Adrenal gland (tissue), 12 donors: ENCODE data around the gene ELMOD3. TPM values are rescaled to one million over a fixed set of nuclear protein-coding genes. Genes with fewer than 3 reads are reported as not detected.
"Not testable (repeated sequence)": the region's sequence is repeated elsewhere in the genome, so short reads cannot be mapped to it uniquely, and the experiment has no call there.

Source experiments
- DNase-seq, 7 donors: peaks; one replicate each; pipeline ENCODE4 v3.0.0-alpha.2; 2019 to 2020
- H3K27ac ChIP-seq, 5 donors: fragments of 200-600 bp; sonication (generic) in 4 of 5; 1 replicate in 3 of 5; 2 replicates in 2 of 5; pipeline versions ENCODE4 v1.5.1 to v1.8.0; 2016 to 2020; ENCODE audit warnings: mild to moderate bottlenecking in 1 of 5
- H3K27me3 ChIP-seq: fragments of 200-600 bp; 2 replicates; pipeline ENCODE4 v1.8.0; 2021
- H3K36me3 ChIP-seq, 2 donors: fragments of 200-600 bp; replicated peaks in 1 of 2; 1 replicate in 1 of 2; 2 replicates in 1 of 2; pipeline versions ENCODE4 v1.5.1 to v1.8.0; 2018 to 2022
- H3K4me1 ChIP-seq, 2 donors: fragments of 200-600 bp; replicated peaks in 1 of 2; 1 replicate in 1 of 2; 2 replicates in 1 of 2; pipeline versions ENCODE4 v1.5.1 to v1.8.0; 2018 to 2021
- H3K4me3 ChIP-seq, 4 donors: fragments of 200-600 bp; sonication (generic) in 3 of 4; one replicate each; pipeline ENCODE4 v1.5.1; 2016 to 2018
- H3K9me3 ChIP-seq, 3 donors: fragments of 200-600 bp; sonication (generic) in 1 of 3; replicated peaks in 1 of 3; 1 replicate in 2 of 3; 2 replicates in 1 of 3; pipeline versions ENCODE4 v1.5.1 to v1.8.0; 2016 to 2021
- CTCF ChIP-seq, 6 experiments: fragments of 450-650 bp in 4 of 6; fragments of 200-600 bp in 2 of 6; sonication (generic) in 1 of 6; IDR thresholded peaks; 1 replicate in 5 of 6; 2 replicates in 1 of 6; pipeline versions ENCODE4 v1.5.1 to v1.8.0; 2016 to 2021; ENCODE audit warnings: antibody characterized with exemption in 6 of 6, mild to moderate bottlenecking in 2 of 6, moderate library complexity in 1 of 6
- POLR2A ChIP-seq, 2 donors: fragments of 450-650 bp; IDR thresholded peaks; one replicate each; pipeline ENCODE4 v1.6.1; 2017; ENCODE audit warnings: antibody characterized with exemption in 2 of 2, mild to moderate bottlenecking in 2 of 2, moderate library complexity in 1 of 2
- WGBS, 4 donors: extraction: QIAGEN DNeasy Blood & Tissue Kit in 2 of 4; methylation state at CpG; one replicate each; pipeline versions ENCODE4 v1.1.5 to v1.1.7; 2013 to 2017; 5-methylcytosine and 5-hydroxymethylcytosine counted together
- intact Hi-C, 2 donors: fragments of 100-400 bp; cut with DNase I; formaldehyde crosslinking; loops; one replicate each; pipeline versions ENCODE4 v1.14.1 to v1.15.0; 2022 to 2023
- polyA plus RNA-seq, 3 donors: library from polyadenylated mRNA; stranded (reverse); fragments of 200-250 nt in 2 of 3; fragments of 350-450 nt in 1 of 3; fragmentation: Illumina TruSeq in 1 of 3; extraction: RNeasy Lipid Tissue Mini Kit (QIAGEN cat#74804) in 1 of 3; gene quantifications; one replicate each; pipeline ENCODE4 v1.2.3, GENCODE V29; 2013 to 2014
- total RNA-seq, 9 donors: library from RNA; depleted of rRNA in 4 of 9; stranded (reverse); fragments of >200 nt in 4 of 9; fragments of 120-200 nt in 1 of 9; fragmentation: NEBNext Ultra II Directional in 1 of 9; extraction: Animal tissue kit (Norgen Biotek cat#: 25700) in 1 of 9; gene quantifications; one replicate each; pipeline versions ENCODE4 v1.1.0 to v1.2.4, GENCODE V29; 2013 to 2023
- donor health status: healthy with polysubstance abuse.
- donor health status: Bipolar disorder and iron deficiency.
- donor health status: DM: yes; HTN: yes; CAD: no.
- donor health status: DM: no; HTN: no; CAD: no.
- donor health status: DM: no; HTN: no; CAD: no.
- donor health status: DM: yes; HTN: yes; CAD: no.

The ELMOD3 gene
- total and polyA plus RNA-seq, 12 donors: 12.3 to 69.0 (median 27.3) TPM

GRCh38 chr2:85378257-85378656 lies 23.7 kb downstream of the ELMOD3 start:
- Histone ChIP-seq H3K4me3 (no peak overlapping the region), H3K4me1 (no peaks in the 10 kb centered on the region), H3K27me3 (no peaks in the 10 kb centered on the region), H3K27ac (no peak overlapping the region), H3K9me3 (no peaks in the 10 kb centered on the region), H3K36me3 (peaks cover 0 to 23% of the 10 kb centered on the region in 2 donors)
- intact Hi-C loops: no loop called here
- no peak for DNase-seq
- TF ChIP-seq CTCF (IDR thresholded peaks at IDR 0.05) (no peak), POLR2A (IDR thresholded peaks at IDR 0.05) (no peak)
- 86 to 88% (median 86%) methylated on average over 5 of the region's 5 CpGs for WGBS, 4 donors

GRCh38 chr2:85380048-85380447 lies 25.5 kb downstream of the ELMOD3 start:
- no peaks in the 10 kb centered on the region for H3K27me3 ChIP-seq
- no peak overlapping the region for H3K27ac ChIP-seq
- H3K9me3 ChIP-seq: no peaks in the 10 kb centered on the region
- TF ChIP-seq POLR2A (IDR thresholded peaks at IDR 0.05) (no peak), CTCF (IDR thresholded peaks at IDR 0.05) (no peak)
- intact Hi-C loops: no loop called here
- 62 to 83% (median 78%) methylated on average over 1 of the region's 1 CpG for WGBS, 4 donors
- H3K4me3 ChIP-seq: no peak overlapping the region
- DNase-seq: no peak
- peaks cover 0 to 40% of the 10 kb centered on the region in 2 donors for H3K36me3 ChIP-seq
- H3K4me1 ChIP-seq: no peaks in the 10 kb centered on the region

- DNase-seq, intact Hi-C loops, H3K4me3 ChIP-seq, H3K27me3 ChIP-seq, H3K27ac ChIP-seq, H3K9me3 ChIP-seq, H3K4me1 ChIP-seq: not testable (repeated sequence)
- peaks cover 0 to 50% of the 10 kb centered on the region in 2 donors for H3K36me3 ChIP-seq
- WGBS, 4 donors: 75 to 96% (median 92%) methylated on average over 5 of the region's 5 CpGs
Measured at GRCh38 chr2:85383151-85383550, 28.6 kb downstream of the ELMOD3 start.

GRCh38 chr2:85383850-85384249 lies 29.3 kb downstream of the ELMOD3 start:
- intact Hi-C loops: no loop called here
- no peak for DNase-seq

More at GRCh38 chr2:85383850-85384249, 29.3 kb downstream of the ELMOD3 start:
- Histone ChIP-seq H3K9me3 (no peaks in the 10 kb centered on the region), H3K27ac (no peak overlapping the region), H3K4me1 (no peaks in the 10 kb centered on the region), H3K27me3 (no peaks in the 10 kb centered on the region), H3K36me3 (peaks cover 0 to 54% of the 10 kb centered on the region in 2 donors), H3K4me3 (no peak overlapping the region)
- WGBS, 4 donors: 86 to 92% (median 91%) methylated on average over 4 of the region's 4 CpGs
- no peak for TF ChIP-seq CTCF (IDR thresholded peaks at IDR 0.05)
- no peak for TF ChIP-seq POLR2A (IDR thresholded peaks at IDR 0.05)
